ENCODE data around the gene HIRIP3.
"Not testable (repeated sequence)": the region's sequence is repeated elsewhere in the genome, so short reads cannot be mapped to it uniquely, and the experiment has no call there.

HIRIP3 gene, protein sequence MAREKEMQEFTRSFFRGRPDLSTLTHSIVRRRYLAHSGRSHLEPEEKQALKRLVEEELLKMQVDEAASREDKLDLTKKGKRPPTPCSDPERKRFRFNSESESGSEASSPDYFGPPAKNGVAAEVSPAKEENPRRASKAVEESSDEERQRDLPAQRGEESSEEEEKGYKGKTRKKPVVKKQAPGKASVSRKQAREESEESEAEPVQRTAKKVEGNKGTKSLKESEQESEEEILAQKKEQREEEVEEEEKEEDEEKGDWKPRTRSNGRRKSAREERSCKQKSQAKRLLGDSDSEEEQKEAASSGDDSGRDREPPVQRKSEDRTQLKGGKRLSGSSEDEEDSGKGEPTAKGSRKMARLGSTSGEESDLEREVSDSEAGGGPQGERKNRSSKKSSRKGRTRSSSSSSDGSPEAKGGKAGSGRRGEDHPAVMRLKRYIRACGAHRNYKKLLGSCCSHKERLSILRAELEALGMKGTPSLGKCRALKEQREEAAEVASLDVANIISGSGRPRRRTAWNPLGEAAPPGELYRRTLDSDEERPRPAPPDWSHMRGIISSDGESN

DNA sequence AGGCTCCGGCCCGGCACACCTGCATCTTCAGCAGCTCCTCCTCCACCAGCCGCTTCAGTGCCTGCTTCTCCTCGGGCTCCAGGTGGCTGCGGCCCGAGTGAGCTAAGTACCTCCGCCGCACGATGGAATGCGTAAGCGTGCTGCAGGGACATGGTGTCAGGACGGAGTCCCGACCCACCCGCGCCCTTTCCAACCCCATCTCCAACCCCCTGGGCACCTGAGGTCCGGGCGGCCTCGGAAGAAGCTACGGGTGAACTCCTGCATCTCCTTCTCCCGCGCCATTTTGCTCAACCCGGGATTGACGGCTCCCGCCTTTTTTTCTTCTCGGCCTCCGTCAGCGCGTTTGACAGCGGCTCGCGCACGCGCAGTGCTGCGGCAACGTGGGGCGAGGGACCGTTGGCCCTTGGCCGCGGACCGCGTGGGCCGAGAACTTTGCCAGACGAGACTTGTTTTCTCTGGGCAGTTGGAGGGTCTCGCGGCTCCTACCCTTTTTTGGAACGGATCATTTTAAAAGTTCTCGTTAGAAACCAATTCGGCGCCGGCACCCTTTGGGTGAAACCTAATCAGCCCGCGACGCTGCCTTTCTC lies at the start of gene HIRIP3:
HIRIP3 (minus strand) TSS at position 294 of the 587 bp plus-strand sequence; CDS start at position 282, 12 bp downstream.
- peak; percentile 78 to 84 for DNase-seq (ENCODE audit: low read depth in 2 of 2)

DNA sequence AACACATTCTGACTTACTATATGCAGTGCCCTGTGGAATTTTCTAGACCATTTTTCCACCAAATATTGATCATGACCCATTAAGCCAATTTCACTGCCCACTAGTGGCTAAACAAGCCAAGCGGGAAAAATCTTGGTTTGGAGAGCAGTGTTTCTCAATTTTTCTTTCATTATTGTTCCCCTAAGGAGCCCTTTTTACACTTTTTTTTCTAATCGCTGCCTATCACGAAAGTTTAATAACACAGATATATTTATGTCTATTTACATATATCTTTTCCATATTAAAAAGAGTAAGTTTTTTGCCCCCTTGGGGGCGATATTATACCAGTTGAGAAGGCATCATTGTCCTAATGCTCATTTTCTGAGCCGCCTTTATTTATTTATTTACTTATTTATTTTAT lies 46.4 kb upstream of the HIRIP3 start:
- DNase-seq (ENCODE audit: low read depth in 2 of 2), result no peak

DNA sequence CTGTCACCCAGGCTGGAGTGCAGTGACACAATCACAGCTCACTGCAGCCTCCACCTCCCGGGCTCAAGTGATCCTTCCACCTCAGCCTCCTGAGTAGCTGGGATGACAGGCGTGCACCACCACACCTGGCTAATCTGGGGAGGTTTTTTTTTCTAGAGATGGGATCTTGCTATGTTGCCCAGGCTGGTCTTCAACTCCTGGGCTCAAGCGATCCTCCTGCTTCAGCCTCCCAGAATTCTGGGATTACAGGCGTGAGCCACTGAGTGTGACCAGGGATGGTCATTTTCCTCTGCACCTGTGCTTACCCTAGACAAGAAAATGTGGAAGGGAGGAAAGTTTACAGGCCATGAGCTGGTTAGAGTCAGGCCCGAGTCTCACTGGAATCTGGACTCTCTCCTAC lies 45.3 kb upstream of the HIRIP3 start:
- DNase-seq (ENCODE audit: low read depth in 2 of 2), result not testable (repeated sequence)

DNA sequence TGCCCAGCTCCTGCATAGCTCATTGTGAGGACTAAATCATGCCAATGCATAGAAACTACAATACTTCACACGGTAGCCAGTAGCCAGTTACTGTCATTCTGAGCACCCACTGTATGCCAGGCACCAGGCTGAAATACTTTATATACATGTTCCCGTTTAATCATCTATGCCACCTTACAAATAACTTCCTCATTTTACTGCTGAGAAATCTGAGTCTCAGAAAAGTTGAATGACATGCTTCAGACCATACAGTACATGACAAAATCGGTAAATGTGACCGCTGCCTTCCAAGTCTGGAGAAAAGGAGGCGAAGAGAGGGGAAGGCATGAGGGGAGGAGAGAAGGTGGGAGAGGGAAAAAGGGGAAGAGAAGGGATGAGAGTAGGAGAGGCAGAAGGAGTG lies 44.8 kb upstream of the HIRIP3 start:
- DNase-seq (ENCODE audit: low read depth in 2 of 2), result no peak

DNA sequence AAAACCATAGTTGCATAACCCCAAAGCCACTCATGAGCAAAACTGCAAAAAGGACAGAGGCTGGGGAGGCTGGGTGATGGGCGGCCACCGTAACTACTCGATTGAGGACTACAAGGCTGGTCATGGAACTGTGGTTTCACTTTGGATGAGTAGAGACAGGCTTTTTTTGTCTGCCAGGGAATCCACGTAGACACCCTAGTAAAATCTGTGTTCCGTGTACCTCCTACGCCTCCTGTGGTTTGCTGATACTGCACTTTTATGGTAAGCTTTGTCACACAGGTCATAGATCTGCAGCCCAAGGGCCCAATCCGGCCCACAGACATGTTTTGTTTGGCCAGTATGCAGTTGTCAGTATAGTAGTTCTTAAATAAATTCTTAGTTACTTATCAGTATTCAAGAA lies 37.9 kb upstream of the HIRIP3 start:
- DNase-seq (ENCODE audit: low read depth in 2 of 2), result no peak

DNA sequence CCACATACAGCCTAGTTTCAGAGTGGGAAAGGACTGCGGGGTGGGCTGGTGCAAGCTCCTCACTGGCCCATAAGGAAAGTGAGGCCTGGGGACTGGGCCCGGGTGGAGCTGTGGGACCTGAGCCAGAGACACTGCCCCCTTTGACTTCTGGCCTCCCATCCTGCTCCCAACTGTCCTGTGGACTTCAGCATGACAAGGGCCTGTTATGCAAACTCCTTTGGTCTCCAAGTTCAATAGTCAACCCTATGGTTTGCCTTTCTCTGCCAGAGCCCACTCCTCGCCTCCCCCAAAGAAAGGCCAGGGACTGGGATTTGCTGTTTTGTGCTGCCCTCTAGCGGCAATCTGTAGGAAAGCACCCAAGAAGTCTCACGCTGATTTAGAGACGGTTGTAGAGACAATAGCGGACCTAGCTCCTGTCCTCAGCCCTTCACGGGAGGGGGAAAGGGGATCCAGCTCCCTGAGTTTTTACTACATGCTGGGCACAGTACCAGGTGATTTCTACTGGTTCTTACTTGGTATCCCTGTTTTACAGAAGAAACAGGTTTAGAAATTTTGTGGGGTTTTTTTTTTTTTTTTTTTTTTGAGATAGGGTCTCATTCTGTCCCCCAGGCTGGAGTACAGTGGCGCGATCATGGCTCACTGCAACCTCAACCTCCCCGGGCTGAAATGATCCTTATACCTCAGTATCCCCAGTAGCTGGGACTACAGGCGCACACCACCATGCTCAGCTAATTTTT lies 36.8 kb upstream of the HIRIP3 start:
- DNase-seq (ENCODE audit: low read depth in 2 of 2), result peak in 1 of 2 donors; percentile 46

DNA sequence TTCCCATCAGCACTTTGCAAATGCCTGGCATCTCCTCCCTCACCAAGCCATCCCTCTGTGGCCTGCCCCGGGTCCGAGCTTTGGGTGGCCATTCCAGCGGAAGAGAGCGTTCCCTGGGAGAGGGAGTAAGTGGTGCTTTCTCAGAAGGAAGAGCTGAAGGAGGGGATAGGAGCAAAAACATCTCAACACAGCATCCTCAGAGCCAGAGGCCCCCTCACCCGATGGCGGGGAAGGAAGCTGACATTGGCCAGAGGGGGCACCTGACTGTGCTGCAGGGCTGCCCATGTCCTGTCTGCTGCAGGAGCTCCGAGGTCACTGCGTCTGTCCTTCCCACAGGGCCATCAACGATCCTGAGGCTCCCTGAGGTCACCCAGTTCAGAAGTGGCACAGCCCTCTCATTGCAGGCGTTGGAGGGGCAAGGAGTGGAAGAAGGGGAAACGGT lies 36.1 kb upstream of the HIRIP3 start:
- DNase-seq (ENCODE audit: low read depth in 2 of 2), result no peak

DNA sequence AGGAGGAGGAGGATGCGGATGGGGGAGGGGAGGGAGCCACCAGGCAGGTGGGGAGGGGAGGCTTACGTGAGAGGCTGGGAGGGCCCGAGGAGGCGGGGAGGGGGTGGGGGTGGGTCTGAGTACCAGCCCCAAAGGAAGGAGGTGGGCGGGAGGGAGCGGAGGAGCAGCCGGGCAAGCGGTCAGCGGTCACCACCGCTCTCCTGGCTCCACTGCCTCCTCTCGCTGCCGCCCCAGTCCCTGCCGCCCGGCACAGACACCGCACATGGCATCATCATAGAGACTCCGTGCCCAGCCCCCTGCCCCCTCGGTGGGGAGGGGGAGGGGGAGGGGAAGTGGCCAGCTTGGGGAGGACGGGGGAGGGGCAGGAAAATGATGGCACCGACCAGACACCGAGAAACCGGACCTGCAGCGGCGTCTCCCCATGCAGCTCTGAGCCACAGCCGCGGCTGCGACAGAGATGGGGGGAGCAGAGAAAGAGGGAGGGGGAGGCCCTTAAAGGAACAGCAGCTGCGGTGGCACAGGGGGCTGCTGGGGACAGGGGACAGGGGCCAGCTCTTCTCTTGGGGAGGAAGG lies 35.5 kb upstream of the HIRIP3 start, which contains the start of gene TLCD3B:
TLCD3B (minus strand) TSS at position 431 of the 573 bp plus-strand sequence. CDS start 744 bp downstream, outside the sequence.
- DNase-seq (ENCODE audit: low read depth in 2 of 2), result no peak

DNA sequence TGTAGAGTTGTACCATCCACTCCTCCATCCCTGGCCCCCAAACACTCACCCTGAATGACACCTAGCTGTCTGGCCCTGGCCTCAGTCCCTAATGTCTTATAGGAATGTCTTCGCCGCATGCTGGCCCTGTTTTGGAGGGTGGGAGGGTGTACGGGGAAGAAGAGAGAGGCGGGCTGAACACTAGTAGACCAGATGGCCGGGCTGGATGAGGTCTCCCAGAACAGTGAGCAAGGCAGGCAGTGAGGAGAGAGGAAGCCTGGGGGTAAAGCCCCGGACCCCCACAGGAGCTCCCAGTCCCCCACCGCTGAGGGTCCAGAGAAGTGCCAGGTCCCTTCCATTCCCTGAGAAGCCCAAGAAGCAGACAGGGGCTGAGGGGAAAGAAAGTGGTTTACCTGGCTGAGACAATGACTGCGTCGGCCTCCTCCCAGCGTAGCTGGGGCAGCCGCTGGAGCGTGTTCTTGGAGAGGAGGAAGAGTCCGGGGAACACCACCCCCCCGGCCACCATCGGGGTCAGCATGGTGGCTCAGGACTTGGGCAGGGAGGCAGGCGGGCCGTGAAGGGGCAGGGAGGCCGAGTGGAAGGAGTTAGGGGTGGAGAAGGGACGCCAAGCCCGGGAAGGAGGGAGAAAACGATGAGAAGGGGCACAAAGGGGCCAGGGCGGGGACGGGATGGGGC lies 34.7 kb upstream of the HIRIP3 start:
- DNase-seq (ENCODE audit: low read depth in 2 of 2), result no peak

DNA sequence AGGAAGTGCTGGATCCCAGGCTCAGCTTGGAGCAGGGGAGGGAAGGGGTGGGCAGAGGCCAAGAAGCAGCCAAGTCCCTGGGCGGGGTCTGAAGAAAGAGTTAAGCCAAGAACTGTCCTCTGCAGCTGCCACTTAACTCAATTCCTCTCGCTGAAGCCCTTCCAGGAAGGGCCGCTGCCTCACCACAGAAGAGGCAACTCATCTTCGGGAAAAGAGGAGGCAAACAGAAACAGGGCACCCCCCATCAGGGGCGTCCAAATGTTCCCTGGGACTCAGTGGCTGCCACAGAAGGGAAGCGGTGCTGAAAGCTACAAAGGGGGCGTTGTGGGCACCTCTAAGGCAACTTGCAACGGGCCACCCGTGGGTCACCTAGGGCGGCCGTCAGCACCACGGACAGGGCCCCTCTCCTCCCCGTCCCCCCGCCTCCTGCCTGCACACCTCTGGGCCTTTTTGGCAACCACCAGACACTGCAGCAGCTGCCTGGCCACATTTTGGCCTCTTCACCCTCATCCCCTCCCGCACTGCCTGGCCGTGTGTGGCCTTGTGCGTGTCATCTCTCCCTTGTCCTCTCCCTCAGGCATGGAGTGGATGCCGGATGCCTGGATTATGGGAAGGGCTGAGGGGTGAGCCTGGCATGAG lies 33.1 kb upstream of the HIRIP3 start:
- DNase-seq (ENCODE audit: low read depth in 2 of 2), result no peak

DNA sequence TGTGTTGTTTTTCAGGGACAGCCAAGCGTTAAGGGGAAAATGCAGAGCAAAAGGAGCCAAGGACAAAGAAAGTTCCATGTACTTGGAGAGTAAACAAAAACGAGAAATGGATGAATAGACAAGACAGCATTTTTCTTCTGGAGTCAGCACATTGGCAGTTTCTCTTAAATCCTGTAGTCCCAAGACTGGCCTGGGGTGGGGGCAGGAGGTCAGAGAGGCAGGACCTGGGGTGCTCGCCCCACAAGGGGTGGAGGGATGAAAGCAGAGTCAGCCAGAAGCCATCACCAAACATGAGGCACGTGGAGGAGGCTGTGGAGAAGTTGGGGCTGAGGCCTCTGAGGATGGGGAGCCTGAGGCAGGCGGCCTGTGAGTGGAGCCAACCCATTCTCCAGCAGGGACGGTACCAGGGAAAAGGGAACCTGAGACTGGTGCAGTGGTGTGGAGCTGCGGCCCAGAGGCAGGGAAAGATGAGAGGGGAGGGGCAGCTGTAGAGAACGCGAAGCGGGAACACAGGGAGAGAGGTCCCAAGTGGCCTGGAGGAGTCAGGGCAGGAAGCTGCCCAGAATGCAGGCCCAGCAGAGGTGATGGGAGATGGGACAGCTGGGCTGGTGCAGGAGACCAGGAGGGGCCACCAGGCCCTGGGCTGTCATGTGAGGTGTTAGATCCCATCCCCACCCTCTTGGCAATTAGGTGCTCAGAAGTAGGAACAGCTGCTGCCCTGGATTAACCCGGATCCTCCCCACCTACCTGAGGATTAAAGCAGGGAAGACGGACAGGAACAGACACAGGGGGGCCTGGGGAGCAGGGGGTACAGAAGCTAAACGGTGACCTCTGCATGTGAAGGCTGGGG lies 32.4 kb upstream of the HIRIP3 start:
- DNase-seq (ENCODE audit: low read depth in 2 of 2), result no peak

DNA sequence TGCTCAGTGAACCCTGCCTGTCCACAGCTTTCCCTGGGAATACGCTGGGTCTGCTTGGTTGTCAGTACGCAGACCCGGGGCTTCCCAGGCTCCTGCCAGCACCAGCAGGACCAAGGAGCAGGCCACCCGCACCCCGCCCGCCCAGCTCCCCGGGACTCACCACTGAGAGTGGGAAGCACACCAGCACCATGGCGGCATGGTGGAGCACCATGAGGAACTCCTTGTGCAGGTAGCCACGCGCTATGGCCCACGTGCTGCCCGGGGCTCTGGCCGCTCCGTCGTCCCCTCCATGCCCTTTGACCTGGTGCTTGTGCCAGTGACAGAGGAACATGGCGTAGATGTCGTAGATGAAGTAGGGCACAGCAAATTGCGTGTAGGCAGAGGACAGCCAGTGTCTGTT lies 31.0 kb upstream of the HIRIP3 start:
- DNase-seq (ENCODE audit: low read depth in 2 of 2), result no peak

DNA sequence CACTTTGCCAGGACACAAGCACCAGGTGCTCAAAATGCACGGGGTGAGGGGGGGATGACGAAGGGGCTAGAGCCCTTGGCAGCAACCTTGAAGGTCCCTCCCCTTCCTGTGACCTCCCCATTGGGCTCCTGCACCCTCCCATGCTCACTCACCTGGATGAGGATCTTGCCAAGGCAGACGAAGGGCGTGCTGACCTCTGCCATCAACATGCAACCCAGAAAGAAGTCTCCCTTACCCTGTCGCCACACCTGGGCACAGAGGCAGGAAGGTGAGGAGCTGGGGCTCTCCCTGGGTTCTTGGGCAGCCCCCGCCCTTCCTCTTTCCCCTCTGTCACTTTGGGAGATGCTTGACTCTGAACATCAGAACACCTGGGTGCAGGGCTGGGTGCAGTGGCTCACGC lies 30.2 kb upstream of the HIRIP3 start:
- no peak for DNase-seq (ENCODE audit: low read depth in 2 of 2)

DNA sequence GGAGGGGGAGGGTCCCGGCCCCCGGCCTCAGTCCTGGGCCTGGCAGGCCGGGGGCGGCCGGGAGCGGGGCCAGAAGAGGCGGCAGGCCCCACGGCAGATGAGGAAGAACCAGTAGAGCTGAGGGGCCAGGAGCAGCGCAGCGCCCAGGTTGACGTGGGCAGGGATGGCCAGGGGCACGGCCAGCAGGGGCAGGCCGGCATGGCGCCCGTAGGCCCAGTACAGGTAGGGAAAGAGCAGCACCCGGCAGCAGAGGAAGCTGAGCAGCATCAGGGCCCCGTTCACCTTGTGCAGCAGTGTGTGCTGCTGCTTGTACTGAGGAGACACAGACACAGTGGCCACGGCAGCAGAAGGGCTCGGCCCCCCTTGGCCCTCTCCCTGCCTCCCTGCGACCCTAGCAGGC lies 29.7 kb upstream of the HIRIP3 start:
- DNase-seq (ENCODE audit: low read depth in 2 of 2), result no peak

DNA sequence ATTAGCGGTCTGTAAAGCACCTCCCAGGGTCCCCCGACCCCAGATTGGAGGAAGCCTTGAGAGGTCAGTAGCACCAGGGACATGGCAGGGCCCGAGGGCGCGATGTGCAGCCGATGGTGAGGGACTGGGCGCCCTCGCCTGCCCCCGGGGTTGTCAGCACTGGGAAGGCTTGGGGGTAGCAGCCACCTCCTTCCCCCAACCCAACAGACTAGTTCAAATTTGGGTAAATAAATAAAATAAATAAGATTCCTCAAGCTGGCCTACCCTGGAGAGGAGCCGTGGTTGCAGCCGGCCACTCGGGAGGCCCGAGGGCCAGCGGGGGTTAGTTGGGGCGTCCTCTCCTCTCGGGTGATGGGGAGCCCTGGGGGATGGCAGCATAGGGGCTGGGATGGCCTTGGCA lies 29.0 kb upstream of the HIRIP3 start:
- no peak for DNase-seq (ENCODE audit: low read depth in 2 of 2)

DNA sequence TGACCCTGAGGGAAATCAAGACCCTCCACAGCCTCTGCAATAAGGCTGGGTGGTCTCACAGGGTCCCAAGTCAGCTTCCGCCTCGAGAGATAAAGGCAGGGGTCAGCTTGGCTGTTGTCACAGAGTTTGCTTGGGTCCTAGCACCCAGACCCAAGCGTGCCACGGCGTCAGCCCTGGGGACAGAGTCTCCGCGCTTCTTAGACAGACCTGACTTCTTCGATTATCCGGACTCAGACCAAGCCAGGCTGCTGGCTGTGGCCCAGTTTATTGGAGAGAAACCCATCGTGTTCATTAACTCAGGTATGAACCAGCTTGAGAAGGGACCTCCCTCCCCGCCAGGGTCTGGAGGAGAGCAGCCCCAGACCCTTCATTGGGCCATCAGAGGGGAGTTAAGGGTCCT lies 28.2 kb upstream of the HIRIP3 start:
- no peak for DNase-seq (ENCODE audit: low read depth in 2 of 2)

DNA sequence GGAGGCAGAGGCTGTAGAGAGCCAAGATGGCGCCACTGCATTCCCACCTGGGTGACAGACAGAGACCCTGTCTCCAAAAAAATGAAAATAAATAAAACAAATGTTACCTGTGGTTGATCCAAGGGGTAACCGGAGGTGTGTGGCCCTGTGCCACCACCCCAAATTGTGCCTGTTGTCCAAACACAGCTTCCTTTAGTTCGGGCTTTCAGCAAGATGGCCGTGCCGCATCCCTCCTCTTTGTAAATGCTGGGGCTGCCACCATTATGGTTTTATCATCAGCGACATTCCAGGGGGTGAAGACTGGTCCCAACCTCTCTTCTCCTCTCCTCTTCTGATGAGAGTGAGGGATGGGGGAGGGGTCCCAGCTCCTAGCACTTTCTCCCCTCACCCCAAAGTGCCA lies 27.5 kb upstream of the HIRIP3 start, which contains the start of gene C16orf92:
C16orf92 (plus strand) TSS at position 312 of the 400 bp plus-strand sequence. CDS start 143 bp downstream, outside the sequence.
- DNase-seq (ENCODE audit: low read depth in 2 of 2), result no peak

DNA sequence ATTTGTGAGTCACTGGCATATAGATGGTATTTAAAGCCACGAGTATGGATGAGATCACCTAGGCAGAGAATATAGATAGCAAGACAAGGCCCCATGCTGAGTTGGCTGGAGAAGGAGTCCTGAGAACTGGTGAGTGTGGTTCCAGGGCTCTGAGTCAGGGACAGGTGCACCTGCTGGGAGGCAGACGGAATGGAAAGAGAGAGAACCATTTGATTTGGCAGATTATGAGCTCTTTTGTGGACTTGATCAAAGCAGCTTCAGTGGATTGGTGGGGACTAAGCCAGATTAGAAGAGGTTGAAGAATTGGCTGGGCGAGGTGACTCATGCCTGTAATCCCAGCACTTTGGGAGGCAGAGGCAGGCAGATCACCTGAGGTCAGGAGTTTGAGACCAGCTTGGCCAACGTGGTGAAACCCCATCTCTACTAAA lies 23.3 kb upstream of the HIRIP3 start:
- no peak for DNase-seq (ENCODE audit: low read depth in 2 of 2)

DNA sequence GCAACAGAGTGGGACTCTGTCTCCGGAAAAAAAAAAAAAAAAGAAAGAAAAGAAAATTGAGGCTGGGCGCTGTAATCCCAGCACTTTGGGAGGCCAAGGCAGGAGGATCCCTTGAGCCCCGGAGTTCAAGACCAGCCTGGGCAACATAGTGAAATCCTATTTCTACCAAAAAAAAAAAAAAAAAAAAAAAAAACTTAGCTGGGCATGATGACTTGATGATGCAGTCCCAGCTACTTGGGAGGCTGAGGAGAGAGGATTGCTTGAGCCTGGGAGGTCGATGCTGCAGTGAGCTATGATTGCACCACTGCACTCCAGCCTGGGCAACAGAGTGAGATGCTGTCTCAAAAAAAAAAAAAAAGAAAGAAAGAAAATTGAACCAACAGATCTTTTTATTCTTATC lies 22.5 kb upstream of the HIRIP3 start:
- DNase-seq (ENCODE audit: low read depth in 2 of 2), result not testable (repeated sequence)

DNA sequence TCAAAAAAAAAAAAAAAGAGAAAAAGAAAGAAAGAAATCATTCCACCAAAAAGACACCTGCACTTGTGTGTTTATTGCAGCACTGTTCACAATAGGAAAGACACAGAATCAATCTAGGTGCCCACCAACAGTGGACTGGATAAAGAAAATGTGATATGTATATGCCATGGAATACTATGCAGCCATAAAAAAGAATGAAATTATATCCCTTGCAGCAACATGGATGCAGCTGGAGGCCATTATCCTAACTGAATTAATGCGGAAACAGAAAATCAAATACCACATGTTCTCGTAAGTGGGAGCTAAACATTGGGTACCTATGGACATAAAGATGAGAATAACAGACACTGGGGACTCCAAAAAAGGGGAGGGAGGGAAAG lies 21.9 kb upstream of the HIRIP3 start:
- DNase-seq (ENCODE audit: low read depth in 2 of 2), result no peak

Data from stimulated activated CD8-positive, alpha-beta memory T cell treated with anti-CD3 and anti-CD28 coated beads, Interleukin-2, amount 100 ng/mL, for 48 hours (primary cell).